ENCODE data around the gene FOXK2.
"Not testable (repeated sequence)": the region's sequence is repeated elsewhere in the genome, so short reads cannot be mapped to it uniquely, and the experiment has no call there.

The FOXK2 gene

DNA sequence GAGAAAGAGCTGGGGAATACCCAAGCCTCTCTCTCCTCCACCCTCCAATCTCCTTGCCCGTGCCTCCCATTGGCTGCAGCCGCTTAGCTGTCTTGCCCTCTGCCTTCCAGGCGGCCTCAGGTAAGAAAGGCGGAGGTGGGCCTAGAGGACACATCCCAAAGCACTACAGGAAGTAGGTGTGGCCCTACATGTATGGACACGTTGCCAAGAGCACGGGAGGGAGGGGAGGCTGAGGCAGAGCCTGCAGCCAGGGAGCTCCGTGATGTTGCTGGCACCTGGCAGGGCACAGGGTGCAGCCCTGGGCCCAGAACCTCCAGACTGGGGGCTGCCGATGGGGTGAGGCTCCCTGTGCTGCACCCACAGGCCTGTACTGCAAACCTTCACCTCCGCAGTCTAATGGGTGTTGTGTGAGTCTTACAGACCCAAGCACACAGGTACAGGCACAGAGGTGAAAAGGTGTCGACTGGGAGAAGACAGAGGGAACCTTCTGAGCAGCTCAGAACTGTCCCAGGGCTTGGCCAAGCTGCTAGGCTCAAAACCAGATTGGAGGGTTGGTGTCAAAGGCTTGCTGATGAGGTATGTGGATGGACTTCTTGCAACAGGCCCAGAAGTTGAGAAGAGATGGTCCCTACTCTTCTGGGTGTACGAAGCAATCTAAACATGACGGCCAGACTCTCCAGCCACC, 23.5 kb upstream of the FOXK2 start:
- DNase-seq: peak; percentile 82 to 89

DNA sequence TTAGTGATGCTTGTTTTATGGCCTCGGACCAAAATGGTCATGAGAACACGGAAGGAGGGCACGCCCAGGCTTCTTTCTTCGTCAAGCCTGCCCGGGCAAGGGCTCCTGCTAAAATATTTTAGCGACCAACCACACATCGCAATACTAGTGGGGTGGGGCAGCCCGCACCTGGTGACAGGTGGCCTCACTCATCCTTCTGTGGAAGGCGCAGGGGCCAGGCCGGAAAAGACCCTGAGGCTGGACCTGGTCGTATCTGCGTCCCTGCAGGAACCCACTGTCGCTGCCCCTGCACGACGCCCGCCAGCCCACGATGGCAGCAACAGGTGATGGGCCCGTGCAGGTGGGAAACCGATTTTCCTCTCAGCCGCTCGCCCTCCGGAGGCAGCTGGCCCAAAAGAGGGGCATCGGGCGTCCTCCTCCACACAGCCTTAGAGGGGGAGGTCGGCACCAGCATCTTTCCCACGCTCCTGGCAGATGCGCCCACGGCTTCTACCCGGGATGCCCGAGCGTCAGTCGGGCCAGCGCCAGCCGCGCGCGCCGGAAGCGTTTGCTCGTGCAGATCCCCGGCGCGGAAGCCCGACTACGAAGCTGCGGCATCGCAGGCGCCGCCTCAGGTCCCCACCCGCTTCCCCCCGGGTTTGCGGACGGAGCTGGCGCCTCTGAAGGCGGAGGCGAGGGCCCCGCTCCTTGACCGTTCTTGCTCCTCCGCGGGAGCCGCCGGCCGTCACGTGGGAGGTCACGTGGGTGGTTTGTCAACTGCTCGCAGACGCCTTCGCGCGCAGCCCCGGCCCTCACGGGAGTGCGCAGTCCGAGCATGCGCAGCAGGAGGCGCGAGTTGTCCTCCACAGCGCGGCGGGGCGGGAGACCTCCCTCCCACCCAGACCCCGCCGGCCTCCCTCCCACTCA, 22.8 kb upstream of the FOXK2 start:
- DNase-seq: peak; percentile 94 to 98

DNA sequence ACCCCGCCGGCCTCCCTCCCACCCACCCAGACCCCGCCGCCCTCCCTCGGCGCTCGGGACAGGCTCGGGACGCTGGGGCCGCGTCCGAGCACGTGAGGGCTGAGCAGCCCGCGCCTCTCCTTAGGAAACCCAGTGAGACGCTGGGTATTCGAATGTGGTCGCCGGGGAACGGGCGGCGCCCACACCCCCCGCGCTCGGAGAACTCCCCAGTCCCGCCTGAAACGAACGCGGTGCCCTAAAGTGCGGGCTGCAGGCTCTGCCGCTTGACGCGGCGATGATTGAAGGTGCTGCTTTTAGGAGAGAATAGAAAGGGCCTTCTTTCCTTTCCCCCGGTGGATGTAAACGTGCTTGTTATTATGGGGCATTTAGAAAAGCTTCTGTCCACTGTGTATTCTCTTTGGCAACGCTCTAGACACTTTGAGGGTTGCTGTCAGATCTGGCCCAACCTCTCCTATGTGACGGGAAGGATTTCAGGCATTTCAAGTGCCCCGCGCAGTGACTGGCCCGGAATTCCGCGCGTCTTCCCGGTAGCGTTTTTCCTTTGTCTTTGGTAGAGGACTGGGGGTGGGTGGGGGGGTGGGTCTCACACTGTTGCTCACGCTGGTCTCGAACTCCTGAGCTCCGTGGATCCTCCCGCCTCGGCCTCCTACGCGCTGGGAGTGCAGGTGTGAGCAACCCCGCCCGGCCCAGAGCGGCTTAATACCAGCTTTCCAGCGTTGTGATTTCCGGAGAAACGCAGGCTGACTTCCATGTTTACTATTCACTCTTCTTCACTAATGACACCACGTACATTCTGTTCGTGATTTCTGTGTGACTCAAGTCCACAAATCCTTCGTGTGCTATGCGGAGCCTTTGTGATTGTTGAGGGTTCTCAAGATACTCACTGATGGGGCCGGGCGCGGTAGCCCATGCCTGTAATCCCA, 21.8 kb upstream of the FOXK2 start:
- DNase-seq: peak; percentile 36 to 64

DNA sequence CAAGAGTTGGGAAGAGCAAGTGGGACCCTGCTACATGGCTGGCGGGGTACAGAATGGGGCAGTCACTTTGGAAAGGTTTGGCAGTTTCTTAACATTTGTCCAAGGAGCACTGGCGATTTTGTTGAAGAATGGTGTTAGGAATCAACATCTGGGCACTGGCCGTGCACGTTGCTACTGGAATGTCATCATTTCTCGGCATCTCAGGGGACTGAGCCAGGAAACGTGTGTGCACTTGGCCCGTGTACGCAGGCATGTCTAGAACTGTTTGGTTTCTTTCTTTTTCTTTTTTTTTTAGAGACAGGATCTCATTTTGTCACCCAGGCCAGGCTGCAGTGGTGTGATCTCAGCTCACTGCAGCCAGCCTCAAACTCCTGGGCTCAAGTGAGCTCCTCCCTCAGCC, 17.3 kb upstream of the FOXK2 start:
- no peak for DNase-seq

DNA sequence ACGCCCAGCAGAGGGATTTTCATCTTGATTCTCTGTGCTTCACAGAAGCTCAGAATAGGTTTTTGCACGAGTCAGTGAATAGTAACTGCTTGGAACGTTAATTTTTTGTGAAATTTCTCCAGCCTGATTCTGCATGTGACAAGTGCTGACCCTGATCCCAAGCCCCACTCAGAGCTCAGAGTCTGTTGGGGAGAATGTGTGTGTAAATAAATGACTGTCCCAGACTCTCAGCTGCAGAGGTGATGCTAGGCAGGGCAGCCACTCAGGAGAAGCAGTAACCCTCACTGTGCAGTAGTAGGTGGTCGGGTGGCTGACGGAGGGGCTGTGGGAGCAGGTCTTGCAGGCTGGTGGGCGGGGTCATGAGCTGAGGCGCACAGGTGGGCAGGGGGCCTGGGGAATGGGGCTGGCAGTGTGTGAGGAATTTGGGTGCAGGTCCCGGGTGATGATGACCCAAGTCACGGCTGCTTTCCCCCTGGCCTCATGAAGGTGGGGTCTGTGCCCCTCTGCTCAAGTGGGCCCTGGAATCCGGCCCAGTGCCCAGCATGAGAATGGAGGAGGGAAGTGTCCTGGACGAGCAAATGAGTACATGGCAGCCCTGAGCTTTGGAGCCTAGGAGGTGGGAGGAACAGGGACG, 16.3 kb upstream of the FOXK2 start:
- no peak for DNase-seq

DNA sequence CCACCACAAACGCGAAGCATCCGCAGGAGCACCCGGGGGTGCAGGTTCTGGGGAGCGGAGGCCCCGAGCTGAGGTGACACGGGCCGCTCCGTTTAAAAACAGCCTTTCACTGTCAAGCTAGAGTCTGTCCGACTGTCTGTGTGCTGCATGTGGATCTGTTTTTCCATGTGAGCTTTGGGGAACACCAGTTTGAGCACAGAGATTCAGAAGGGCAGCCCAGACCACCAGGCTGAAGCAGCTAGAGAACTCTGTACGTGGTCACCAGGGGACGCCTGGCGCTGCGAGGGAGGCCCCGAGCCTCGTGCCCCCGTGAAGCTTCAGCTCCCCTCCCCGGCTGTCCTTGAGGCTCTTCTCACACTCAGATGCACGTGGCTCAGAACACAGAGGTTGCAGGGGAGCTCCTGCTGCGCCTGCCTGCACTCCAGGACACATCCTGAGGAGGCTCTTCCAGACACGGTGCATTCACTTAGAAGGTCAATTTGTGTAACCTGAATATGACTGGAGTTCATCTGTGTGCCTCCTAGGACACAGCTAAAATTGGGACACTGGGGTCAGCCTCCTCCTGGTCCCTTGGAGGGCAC, 15.7 kb upstream of the FOXK2 start:
- DNase-seq: no peak

DNA sequence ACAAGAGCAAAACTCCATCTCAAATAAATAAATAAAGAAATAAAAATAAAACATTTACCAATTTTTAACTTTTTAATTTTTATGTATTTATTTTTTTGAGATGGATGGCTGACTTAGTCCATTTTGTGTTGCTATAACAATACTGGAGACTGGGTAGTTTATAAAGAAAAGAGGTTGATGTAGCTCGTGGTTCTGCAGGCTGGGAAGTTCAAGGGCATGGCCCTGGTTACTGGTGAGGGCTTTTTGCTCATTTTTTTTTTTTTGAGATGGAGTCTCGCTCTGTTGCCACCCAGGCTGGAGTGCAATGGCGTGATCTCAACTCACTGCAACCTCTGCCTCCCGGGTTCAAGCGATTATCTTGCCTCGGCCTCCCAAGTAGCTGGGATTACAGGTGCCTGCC, 14.2 kb upstream of the FOXK2 start:
- no peak for DNase-seq

DNA sequence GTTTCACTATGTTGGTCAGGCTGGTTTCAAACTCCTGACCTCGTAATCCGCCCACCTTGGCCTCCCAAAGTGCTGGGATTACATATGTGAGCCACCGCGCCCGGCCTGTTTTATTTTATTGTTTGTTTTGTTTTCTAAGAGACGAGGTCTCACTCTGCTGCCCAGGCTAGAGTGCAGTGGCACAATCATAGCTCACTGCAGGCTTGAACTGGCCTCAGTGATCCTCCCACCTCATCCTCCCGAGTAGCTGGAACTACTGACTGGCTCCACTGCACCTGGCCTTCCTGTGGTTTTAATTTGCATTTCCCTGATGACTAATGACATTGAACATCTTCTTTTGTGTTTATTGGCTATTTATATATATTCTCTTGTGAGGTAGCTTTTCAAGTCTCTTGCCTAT, 13.1 kb upstream of the FOXK2 start:
- not testable (repeated sequence) for DNase-seq

DNA sequence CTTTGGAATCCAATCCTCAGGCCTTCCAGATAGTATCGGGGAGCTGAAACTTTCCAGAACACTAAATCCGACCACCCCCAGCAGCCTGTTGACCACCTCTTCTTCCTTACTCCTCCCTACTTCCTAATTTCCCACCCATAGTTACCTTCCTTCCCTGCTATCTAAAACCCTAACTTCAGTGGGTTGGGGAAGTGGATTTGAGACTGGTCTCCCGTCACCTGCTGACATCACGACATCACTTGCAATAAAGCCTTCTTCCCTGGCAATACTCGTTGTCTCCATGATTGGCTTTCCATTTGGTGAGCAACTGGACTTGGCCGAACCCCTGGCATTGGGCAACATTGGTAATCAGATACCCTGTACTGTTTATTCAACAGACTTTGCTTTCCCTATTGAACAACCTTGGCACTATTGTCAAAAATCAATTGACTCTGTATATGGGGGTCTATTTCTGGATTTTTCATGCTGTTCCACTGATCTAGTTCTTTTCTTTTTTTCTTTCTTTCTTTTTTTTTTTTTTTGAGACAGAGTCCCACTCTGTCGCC, 11.8 kb upstream of the FOXK2 start:
- DNase-seq: no peak

DNA sequence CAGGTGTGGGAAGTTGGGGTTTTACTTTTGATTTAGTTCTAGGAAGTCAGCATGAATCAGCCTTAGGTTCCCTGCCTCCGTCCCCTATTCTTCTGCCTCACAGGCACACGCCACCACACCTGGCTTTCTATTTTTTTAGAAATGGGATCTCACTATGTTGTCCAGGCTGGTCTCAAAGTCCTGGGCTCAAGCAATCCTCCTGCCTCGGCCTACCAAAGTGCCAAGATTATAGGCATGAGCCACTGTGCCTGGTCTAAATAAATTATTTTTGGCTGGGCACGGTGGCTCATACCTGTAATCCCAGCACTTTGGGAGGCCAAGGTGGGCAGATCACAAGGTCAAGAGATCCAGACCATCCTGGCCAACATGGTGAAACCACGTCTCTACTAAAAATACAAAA, 7.9 kb upstream of the FOXK2 start:
- not testable (repeated sequence) for DNase-seq

DNA sequence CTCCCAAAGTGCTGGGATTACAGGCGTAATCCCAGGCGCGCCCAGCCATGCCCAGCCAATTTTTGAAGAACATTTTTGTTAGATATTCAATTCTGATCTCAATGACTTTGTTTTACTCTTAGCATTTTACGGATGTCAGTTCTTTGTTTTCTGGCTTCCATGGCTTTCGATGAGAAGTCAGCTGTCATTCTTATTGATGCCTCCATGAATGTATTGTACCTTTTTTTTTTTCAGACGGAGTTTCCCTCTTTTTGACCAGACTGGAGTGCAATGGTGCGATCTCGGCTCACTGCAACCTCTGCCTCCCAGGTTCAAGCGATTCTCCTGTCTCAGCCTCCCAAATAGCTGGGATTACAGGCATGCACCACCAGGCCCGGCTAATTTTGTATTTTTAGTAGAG, 5.7 kb upstream of the FOXK2 start:
- not testable (repeated sequence) for DNase-seq

DNA sequence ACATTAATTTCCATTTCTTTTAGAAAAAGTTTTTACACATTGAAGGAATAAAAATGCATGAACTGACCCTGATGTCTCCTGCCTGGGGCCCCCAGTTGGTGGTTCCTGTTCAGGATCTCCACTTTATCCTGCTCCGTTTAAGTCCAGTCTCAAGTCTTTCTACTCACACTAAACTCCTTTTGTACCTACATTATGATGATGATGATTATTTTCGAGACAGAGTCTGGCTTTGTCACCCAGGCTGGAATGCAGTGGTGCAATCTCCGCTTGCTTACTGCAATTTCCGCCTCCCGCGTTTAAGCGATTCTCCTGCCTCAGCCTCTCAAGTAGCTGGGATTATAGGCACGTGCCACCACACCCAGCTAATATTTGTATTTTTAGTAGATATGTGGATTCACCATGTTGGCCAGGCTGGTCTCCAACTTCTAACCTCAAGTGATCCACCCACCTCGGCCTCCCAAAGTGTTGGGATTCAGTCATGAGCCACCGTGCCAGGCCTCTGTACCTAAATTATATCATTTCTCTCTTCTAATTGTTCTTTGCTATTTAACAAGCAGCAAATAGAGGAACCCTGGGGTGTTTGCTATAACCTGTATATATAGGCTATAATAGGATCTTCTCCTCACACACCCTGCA, 2.2 kb upstream of the FOXK2 start:
- no peak for DNase-seq

DNA sequence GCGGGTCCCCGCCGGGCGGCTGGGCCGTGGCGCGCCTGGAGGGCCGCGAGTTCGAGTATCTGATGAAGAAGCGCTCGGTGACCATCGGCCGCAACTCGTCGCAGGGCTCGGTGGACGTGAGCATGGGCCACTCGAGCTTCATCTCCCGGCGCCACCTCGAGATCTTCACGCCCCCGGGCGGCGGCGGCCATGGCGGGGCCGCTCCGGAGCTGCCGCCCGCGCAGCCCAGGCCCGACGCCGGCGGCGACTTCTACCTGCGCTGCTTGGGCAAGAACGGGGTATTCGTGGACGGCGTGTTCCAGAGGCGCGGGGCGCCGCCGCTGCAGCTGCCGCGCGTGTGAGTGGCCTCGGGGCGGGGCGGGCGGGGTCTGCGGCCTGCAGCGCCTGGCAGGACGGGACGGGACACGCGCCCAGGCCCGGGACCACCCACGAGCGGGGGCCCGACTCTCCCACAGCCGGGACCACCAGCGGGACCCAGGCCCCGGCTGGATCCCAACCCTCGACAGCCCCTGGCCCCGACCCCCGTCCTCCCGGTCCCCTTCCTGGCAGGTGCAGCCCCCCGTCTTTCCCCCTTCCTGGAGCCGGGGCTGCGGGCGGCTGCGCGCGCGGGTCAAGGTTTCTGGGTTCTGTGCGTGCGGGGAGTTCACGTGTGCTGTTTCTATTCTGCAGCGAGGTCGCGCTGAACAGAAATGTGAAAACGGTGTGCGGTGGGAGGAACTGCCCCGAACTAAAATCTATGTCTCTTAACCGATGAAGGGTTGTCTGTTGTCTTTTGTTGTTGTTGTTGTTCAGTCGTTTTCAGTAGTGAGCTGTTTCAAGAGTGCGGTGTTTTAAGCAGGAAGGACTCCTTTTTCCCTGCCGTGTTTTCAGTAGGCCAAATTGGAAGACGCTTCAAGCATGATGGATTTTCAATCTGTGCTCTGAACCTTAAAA, 705 bp downstream of the FOXK2 start:
- DNase-seq: no peak

DNA sequence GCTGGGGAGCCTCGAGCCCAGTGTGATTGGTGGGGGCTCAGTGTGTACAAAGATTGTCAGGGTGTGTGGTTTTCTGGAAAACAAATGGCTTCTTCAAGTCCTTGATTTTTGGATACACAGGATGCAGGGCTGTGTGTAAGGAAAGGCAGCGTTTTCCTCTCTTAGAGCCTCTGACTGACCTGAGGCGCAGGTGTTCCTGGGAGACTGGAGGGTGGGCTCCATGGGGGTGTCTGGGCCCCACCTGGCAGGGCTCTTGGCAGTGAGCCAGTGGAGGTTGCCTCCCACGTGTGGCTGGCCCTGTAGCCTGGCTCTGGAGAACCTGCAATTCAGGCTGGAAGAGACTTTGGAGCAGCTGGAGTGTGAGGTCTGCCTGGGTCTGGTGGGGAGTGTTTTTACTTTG, 5.0 kb downstream of the FOXK2 start:
- peak; percentile 30 to 41 for DNase-seq

DNA sequence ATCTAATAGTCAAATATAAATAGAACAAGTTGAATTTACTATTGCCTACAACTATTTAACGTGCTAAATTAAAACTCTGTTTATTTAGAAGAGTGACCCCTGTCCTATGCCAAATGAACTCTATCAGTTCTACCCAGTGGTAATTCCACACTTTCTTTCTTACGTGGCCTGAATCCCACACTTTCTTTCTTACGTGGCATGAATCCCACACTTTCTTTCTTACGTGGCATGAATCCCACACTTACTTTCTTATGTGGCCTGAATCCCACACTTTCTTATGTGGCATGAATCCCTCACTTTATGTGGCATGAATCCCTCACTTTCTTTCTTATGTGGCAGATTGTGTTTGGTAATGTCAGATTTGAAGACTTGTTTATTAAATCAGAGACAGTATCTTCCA, 6.2 kb downstream of the FOXK2 start:
- DNase-seq: no peak

DNA sequence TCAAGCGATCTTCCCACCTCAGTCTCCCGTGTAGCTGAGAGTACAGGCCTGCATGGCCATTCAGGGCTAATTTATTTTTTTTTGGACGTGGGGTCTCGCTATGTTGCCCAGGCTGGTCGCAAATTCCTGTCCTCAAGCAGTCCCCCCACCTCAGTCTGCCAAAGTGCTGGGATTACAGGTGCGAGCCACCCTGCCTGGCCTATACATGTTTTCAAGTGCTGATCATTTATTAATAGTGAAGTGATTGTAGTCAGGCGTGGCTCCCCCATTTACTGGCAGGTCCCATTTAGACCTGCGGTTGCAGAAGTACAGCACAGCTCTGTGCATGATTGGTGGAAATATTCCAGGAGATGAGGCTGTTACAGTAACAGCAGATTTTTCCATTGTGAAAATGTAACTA, 8.4 kb downstream of the FOXK2 start:
- DNase-seq: no peak

DNA sequence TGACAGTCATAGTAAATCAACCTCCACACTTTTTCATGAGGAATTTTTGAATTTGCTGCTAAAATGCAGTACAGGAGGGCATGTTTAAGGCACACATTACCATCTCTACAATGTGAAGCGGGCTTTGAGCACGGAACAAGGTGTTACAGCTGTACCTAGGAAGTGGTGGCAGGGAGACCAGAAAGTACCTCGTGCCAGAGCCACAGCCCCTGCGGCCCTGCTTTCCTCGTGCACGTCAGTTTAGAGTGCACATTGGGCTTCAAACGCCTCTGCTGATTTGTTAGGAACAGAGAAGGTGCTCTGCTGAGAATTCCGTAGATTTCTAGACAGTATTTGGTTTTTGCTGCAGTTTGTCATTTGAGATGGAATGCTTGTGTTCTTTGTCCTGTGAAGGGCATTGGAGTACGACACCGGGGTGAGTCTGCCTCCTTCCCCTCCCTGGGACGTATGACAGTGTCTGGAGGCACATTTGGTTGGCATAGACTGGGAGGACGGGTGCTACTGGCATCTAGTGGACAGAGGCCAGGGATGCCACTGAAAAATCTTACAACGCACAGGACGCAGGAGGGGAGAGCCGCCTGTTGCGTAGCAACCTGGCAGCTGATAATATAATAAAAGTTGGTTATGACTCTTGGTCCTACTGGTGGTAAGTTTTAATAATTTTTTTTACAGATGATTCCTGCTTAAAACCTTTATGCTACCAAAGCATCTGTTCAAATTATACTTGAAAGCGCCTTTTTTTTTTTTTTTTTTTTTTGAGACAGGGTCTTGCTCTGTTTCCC, 9.1 kb downstream of the FOXK2 start:
- DNase-seq: peak; percentile 89 to 94

DNA sequence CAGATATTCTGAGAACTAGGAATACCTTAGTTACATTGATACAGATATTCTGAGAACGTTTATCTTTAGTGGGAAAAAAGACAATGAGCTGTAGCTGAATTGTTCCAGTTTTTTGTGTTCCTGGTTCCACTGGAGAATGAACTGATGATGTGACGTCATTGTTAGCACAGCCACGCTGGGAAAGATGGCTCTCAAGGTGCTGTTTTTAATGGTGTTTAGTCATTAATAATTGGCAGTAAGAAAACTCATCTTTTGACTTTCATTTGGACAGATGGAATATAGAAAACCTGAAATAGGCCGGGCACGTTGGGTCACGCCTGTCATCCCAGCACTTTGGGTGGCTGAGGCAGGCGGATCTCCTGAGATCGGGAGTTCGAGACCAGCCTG, 10.4 kb downstream of the FOXK2 start:
- no peak for DNase-seq

DNA sequence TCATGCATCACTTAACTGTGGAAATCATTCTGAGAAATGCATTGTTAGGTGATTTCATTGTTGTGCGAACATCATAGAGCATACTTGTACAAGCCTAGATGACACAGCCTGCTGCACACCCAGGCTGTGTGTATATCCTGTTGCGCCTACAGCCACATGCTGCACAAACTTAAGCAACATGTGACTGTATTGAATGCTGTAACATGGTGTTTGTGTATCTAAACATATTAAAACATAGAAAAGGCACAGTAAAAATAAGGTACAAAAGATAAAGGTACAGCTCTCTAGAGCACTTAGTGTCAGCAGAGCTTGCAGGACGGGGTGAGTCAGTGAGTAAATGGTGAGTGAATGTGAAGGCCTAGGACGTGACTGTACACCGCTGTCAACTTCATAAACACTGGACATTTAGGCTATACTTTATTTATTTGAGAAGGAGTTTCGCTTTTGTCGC, 11.9 kb downstream of the FOXK2 start:
- no peak for DNase-seq
